Keratinocyte (primary cell): ENCODE results near the gene ARFIP1. TPM values are rescaled to one million over a fixed set of nuclear protein-coding genes. Genes with fewer than 3 reads are reported as not detected.

Experiments used
- DNase-seq: peaks from one replicate; pipeline ENCODE4 v3.0.0-alpha.2; 2011; ENCODE audit warnings: low read depth, missing footprints, low spot score
- FAIRE-seq: peaks from 2 replicates; lab custom pipeline; 2011; peaks lifted over from hg19 to GRCh38; lab: Jason Lieb, UNC
- H2AFZ ChIP-seq: 2 replicates; pipeline ENCODE4 v1.6.0; 2012; ENCODE audit warnings: low read length, control low read depth, inconsistent platforms; ENCODE audit not compliant: control insufficient read depth
- H3K27ac ChIP-seq: 2 replicates; pipeline ENCODE4 v1.5.1; 2011; ENCODE audit warnings: low read length; ENCODE audit not compliant: control insufficient read depth, insufficient read depth
- H3K27me3 ChIP-seq: 3 replicates; pipeline ENCODE4 v1.6.0; 2011; ENCODE audit warnings: low read length; ENCODE audit not compliant: control insufficient read depth, insufficient read depth; ENCODE audit errors: extremely low read depth
- H3K36me3 ChIP-seq, 2 experiments: 2 replicates in 1 of 2; 3 replicates in 1 of 2; pipeline ENCODE4 v1.5.1; 2011; ENCODE audit warnings: low read length in 2 of 2, mild to moderate bottlenecking in 1 of 2; ENCODE audit not compliant: control insufficient read depth in 2 of 2, insufficient read depth in 2 of 2; ENCODE audit errors: extremely low read depth in 1 of 2
- H3K4me1 ChIP-seq: 3 replicates; pipeline ENCODE4 v1.5.1; 2011; ENCODE audit warnings: low read length; ENCODE audit not compliant: control insufficient read depth, insufficient read depth; ENCODE audit errors: extremely low read depth
- H3K4me2 ChIP-seq: 3 replicates; pipeline ENCODE4 v1.6.0; 2011; ENCODE audit warnings: low read depth, low read length; ENCODE audit not compliant: control insufficient read depth, insufficient read depth; ENCODE audit errors: extremely low read depth
- H3K4me3 ChIP-seq, 3 experiments: fragments of 200-600 bp in 1 of 3; sonication (generic) in 1 of 3; 2 replicates in 2 of 3; 3 replicates in 1 of 3; pipeline ENCODE4 v1.5.1; 2011 to 2016; ENCODE audit warnings: low read length in 3 of 3, mild to moderate bottlenecking in 3 of 3, control low read depth in 2 of 3, inconsistent platforms in 1 of 3, low read depth in 1 of 3, mixed read lengths in 1 of 3, mixed run types in 1 of 3, moderate library complexity in 1 of 3; ENCODE audit not compliant: control insufficient read depth in 2 of 3, insufficient read depth in 2 of 3; ENCODE audit errors: extremely low read depth in 1 of 3
- H3K79me2 ChIP-seq: 2 replicates; pipeline ENCODE4 v1.6.0; 2012; ENCODE audit warnings: low read length; ENCODE audit not compliant: control insufficient read depth, insufficient read depth
- H3K9ac ChIP-seq: 3 replicates; pipeline ENCODE4 v1.6.0; 2011; ENCODE audit warnings: low read length; ENCODE audit not compliant: control insufficient read depth, insufficient read depth; ENCODE audit errors: extremely low read depth
- H3K9me1 ChIP-seq: 3 replicates; pipeline ENCODE4 v1.6.0; 2011; ENCODE audit warnings: low read length; ENCODE audit not compliant: control insufficient read depth, insufficient read depth; ENCODE audit errors: extremely low read depth
- H3K9me3 ChIP-seq: 2 replicates; pipeline ENCODE4 v1.5.1; 2012; ENCODE audit warnings: low read depth, low read length; ENCODE audit not compliant: control insufficient read depth
- H4K20me1 ChIP-seq: 3 replicates; pipeline ENCODE4 v1.6.0; 2011; ENCODE audit warnings: low read length; ENCODE audit not compliant: control insufficient read depth, insufficient read depth; ENCODE audit errors: extremely low read depth
- CTCF ChIP-seq, 3 experiments: IDR thresholded peaks in 1 of 3; conservative IDR thresholded peaks in 1 of 3; optimal IDR thresholded peaks in 1 of 3; 2 replicates in 2 of 3; 3 replicates in 1 of 3; pipeline versions ENCODE3 to v1.5.1; 2011; ENCODE audit warnings: low read length in 3 of 3, mild to moderate bottlenecking in 3 of 3, moderate library complexity in 2 of 3, control low read depth in 1 of 3, inconsistent platforms in 1 of 3; ENCODE audit not compliant: insufficient read depth in 2 of 3; ENCODE audit errors: extremely low read depth in 1 of 3
- EZH2 ChIP-seq: IDR thresholded peaks from one replicate; pipeline ENCODE4 v1.6.1; 2012; ENCODE audit warnings: inconsistent platforms, mild to moderate bottlenecking, low read length, moderate library complexity
- dilution Hi-C: fragments of 300-500 bp; cut with MboI; formaldehyde crosslinking; loops from one replicate; pipeline ENCODE4 v1.7.0; 2020; ENCODE audit warnings: low sequenced_read_pairs; ENCODE audit not compliant: extremely low pct_ligation_motif_present
- polyA plus RNA-seq, 5 experiments: library from polyadenylated mRNA; depleted of rRNA in 3 of 5; stranded (reverse) in 3 of 5; stranded (forward) in 1 of 5; unstranded in 1 of 5; fragments of >200 nt; gene quantifications; 1 replicate in 1 of 5; 2 replicates in 3 of 5; 3 replicates in 1 of 5; pipeline versions ENCODE4 v1.2.1 to v1.2.3, GENCODE V29; 2011 to 2012; ENCODE audit warnings: missing spikeins in 2 of 5, low read depth in 1 of 5, low replicate concordance in 1 of 5

ARFIP1 gene
- polyA plus RNA-seq, 1 donor (not counting 4 experiments of a cell fraction or from before 2014, with no cell fraction given): 44.4 TPM

GRCh38 chr4:152951348-152951747 lies 171.6 kb downstream of the ARFIP1 start:
- FAIRE-seq (no peak), DNase-seq (no peak)
- Histone ChIP-seq H4K20me1 (no peaks in the 10 kb centered on the region), H3K27me3 (no peaks in the 10 kb centered on the region), H2AFZ (no peak overlapping the region), H3K9me3 (no peaks in the 10 kb centered on the region), H3K9me1 (no peaks in the 10 kb centered on the region), H3K27ac (no peak overlapping the region), H3K79me2 (no peaks in the 10 kb centered on the region), H3K36me3 (peaks cover 3 to 5% of the 10 kb centered on the region in 2 experiments), H3K9ac (no peak overlapping the region), H3K4me3 (no peak overlapping the region), H3K4me2 (no peak overlapping the region), H3K4me1 (no peaks in the 10 kb centered on the region)
- dilution Hi-C loops: no loop called here
- TF ChIP-seq EZH2 (no peak), CTCF (optimal IDR thresholded peaks at IDR 0.05 in 1 of 3, IDR thresholded peaks at IDR 0.05 in 1 of 3, conservative IDR thresholded peaks at IDR 0.05 in 1 of 3; ENCODE audit: extremely low read depth in 1 of 3, insufficient read depth in 2 of 3, low read length in 3 of 3) (no peak)

- H3K9me3 ChIP-seq: no peaks in the 10 kb centered on the region
- DNase-seq (no peak), FAIRE-seq (no peak)
- H3K36me3 ChIP-seq: peaks cover 0 to 8% of the 10 kb centered on the region in 2 experiments
- TF ChIP-seq EZH2 (no peak), CTCF (optimal IDR thresholded peaks at IDR 0.05 in 1 of 3, IDR thresholded peaks at IDR 0.05 in 1 of 3, conservative IDR thresholded peaks at IDR 0.05 in 1 of 3; ENCODE audit: extremely low read depth in 1 of 3, insufficient read depth in 2 of 3, low read length in 3 of 3) (no peak)
- no peaks in the 10 kb centered on the region for H3K9me1 ChIP-seq
- no peaks in the 10 kb centered on the region for H4K20me1 ChIP-seq
- H3K4me1 ChIP-seq: no peaks in the 10 kb centered on the region
- no peak overlapping the region for H3K4me3 ChIP-seq
- no peak overlapping the region for H3K27ac ChIP-seq
- no peak overlapping the region for H2AFZ ChIP-seq
- dilution Hi-C loops: no loop called here
- H3K4me2 ChIP-seq: no peak overlapping the region
- no peaks in the 10 kb centered on the region for H3K79me2 ChIP-seq
- H3K27me3 ChIP-seq: no peaks in the 10 kb centered on the region
- no peak overlapping the region for H3K9ac ChIP-seq
These were observed 173.8 kb downstream of the ARFIP1 start for GRCh38 chr4:152953514-152953913.
